Activated effector memory CD4-positive, alpha-beta T cell treated with Interleukin-2 at 50 U/mL for 16 hours (primary cell): Measurements from ENCODE around the gene OR9G4.

ENCODE experiments used
- DNase-seq: peaks from one replicate; pipeline ENCODE4 v3.0.0-alpha.2; 2020

OR9G4 gene

DNA sequence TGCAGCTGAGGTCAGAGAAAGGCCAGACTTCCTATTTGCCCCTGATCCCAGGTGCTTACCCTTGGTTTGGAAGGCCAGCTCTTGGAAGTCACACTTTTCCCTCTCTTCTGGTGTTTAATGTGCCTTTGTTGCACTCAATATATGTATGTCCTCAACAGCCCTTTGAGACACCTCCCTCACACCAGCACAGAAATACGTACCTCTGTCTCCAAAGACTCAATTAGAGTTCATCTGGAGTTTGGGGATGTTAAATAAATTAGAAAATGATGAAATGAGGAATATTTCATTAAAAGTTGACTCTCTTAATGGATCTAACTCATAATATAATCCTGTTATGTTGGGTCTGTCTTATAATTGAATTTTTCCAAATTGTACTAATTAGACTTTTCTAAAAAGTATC lies at the start of gene OR9G4:
OR9G4 (minus strand) TSS at position 101 of the 400 bp plus-strand sequence. CDS start 4,931 bp downstream, outside the sequence.
- DNase-seq = no peak

DNA sequence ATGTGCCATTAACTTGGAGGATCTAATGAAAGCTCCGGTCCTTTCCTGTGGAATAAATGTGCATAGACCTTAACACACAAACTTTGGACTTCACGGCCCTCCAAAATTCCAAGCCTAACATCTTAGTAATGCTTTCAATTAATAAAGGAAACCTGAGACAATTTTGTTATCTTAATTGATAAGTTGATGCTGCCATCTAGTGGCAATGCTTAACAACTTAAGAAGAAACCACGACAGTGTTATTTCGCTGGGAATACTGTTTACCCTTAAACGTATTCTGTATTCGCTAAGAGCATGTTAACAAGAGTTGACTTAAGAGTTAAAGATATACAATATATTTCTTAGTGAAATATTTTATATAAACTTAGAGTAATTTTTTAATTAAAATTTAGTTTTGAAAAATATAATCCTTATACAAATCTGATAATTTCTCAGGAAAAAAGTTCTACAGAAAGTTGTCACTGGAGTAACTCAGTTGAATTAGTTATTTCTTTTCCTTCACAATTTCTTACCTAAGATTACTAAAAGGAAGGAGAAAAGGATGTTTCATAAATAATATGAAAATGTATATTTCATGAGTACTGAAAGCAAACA lies 35.0 kb upstream of the OR9G4 start:
- no peak for DNase-seq

DNA sequence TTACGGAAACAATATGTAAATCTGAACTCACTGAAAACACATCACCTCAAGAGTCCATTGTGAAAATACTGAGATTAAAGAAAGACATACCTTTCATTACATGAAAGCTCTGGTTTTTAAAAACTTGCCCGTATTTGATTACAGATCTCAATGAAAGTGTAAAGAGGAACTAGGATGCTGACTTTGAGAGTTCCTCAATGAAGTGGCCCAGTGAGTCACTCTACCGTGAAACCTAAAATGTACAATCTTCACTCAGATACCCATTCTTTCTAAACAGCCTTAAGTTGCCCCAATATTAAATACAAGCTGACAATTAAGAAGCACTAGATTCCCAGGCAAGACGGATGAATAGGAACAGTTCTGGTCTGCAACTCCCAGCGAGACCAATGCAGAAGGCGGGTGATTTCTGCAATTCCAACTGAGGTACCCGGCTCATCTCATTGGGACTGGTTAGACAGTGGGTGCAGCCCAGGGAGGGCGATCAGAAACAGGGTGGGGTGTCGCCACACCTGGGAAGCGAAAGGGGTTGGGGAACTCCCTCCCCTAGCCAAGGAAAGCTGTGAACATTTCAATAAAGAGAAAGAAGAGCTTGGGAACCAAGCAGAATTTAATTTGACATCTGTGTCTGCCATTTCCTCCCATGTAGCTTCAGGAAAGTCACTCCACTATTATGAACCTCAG lies 33.8 kb upstream of the OR9G4 start:
- DNase-seq = no peak

DNA sequence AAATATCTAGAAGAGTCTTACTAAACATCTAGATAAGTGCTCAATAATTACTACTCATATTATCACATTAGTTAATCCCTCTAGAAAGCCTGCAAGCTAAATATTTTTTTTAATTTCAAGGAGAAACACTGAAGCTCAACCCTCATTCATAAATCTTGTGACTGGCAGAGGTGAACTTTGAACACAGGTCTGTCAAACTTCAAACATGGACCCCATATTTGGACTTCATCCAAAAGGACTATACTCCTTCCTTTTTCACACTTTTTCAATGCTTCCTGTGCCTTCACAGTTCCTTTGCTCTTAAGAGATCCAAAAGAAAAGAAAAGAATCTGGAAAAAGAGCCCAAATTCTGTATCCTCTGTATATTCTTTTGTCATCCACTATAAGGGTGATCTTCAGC lies 28.3 kb upstream of the OR9G4 start:
- DNase-seq = no peak

DNA sequence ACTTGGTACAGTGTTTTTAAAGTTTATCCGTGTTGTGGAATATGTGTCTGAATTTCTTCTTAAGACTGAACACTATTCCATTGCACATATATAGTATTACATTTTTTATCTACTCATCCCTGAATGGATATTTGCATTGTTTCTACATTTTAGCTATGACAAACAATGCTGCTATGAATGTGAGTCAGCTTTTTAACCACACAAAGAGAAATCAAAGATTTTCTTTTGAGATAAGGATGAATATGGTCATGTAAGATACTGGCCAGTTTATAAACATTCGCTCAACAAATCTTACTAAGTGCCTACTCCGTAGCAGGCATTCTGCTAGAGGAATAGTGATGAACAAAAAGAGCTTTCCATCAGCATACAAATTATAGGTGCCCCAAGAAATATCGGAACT lies 16.5 kb upstream of the OR9G4 start:
- no peak for DNase-seq

DNA sequence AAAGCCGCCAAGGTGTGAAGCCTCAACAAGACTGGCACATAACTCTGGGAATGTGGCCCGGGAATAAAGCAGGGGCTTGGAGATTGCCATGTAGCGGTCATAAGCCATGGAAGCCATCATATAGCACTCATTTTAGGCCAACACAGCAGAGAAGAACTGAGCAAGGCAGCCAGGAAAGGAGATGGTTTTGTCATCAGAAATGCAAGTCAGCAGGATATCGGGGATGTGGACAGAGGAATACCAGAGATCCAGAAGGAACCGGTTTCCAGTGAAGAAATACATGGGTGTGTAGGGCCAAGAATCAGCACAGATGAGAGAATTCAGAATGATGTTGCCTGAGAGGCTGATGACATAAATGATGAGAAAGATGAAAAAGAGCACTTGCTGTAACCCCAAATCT lies 3.0 kb upstream of the OR9G4 start:
- no peak for DNase-seq

DNA sequence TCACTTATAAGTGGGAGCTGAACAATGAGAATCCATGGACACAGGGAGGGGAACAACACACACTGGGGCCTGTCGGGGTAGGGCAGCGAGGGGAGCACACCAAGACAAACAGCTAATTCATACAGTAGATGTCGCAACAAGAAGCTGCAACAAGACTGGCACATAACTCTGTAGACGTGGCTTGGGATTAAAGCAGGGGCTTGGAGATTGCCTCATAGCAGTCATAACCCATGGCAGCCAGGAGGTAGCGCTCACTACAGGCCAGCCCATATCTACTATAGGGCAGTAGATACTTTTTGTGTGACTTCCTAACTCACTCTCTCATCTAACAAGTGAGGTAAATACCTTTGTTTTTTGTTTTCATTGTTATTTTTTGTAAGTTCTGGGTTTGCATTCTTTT lies 1.7 kb upstream of the OR9G4 start:
- DNase-seq = no peak

DNA sequence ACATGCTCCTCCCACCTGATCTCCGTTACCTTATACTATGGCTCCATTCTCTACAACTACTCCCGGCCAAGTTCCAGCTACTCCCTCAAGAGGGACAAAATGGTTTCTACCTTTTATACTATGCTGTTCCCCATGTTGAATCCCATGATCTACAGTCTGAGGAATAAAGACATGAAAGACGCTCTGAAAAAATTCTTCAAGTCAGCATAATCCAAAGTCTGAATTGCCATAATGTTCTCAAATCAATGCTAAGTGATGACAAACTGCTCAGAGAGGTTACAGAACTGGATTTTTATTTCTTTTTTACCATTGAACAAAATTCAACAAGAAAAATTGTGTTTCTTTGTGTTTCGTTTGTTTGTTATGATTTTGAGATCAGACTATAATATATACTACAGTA lies 7.6 kb downstream of the OR9G4 start:
- no peak for DNase-seq

DNA sequence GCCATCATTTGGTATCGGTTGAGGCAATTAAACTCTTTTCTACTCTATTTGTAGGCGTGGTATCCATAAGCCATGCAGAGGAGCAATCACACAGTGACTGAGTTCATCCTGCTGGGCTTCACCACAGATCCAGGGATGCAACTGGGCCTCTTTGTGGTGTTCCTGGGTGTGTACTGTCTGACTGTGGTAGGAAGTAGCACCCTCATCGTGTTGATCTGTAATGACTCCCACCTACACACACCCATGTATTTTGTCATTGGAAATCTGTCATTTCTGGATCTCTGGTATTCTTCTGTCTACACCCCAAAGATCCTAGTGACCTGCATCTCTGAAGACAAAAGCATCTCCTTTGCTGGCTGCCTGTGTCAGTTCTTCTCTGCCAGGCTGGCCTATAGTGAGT lies 8.4 kb downstream of the OR9G4 start:
- no peak for DNase-seq

DNA sequence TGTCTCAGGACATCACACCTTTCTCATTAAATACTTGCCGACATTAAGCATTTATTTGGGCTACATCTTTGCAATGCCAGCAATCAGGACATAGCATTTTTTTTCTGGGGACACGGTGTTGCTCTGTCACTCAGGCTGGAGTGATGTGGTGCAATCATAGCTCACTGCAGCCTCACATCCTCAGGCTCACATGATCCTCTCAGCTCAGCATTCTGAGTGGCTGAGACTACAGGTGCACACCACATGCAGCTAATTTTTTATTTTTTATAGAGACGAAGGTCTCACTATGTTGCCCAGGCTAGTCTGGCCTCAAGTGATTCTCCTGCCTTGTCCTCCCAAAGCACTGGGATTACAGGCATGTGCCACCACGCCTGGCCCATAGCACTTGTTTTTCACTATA lies 28.0 kb downstream of the OR9G4 start:
- DNase-seq = no peak

DNA sequence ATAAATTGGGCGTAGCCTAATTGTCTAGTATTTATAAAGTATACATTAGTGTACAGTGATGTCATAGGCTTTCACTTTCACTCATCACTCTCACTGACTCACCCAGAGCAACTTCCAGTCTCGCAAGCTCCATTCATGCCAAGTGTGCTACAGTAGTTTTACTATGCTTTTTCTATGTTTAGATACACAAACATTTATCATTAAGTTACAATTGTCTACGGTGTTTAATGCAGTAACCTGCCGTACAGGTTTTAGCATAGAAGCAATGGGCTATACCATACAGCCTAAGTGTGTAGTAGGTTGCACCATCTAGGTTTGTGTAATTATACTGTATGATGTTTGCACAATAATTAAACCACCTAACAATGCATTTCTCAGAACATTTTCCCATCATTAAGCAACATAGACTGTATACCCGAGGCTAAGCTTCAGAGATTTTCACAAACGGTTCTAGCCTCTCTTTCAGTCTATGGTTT lies 32.1 kb downstream of the OR9G4 start:
- no peak for DNase-seq

DNA sequence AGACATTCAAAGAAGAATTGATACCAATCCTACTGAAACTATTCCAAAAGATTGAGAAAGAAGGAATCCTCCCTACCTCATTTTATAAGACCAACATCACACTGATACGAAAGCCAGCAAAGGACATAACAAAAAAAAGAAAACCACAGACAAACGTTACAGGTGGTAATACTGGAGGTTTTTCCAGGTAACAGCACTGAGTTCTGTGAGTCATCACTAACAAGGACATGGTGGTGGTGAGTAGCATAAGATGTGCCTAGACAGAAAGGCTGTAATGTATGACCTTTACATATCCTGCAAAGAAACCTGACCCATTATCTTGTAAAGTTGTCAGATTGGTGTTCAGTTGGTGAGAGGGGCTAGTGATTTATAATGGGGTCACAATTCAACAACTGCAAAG lies 34.3 kb downstream of the OR9G4 start:
- no peak for DNase-seq

DNA sequence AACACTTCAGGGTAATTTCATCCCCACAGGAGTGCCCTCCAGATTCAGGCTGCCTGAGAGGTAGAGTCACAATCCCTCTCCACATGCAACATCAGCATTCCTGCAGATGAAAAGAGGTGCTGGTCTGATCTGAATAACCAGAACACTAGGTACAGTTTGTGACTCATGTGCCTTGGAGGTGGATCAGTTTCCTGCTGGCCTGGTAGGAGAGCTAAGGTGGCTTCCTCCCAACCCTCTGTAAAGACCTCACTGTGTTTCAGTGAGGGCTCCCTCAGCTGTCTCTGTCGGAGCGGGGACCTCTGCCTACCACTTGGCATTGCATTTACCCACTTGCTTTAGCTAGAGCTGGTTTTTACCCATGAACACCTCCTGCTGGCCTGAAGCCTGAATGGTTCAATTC lies 42.0 kb downstream of the OR9G4 start:
- DNase-seq = no peak

DNA sequence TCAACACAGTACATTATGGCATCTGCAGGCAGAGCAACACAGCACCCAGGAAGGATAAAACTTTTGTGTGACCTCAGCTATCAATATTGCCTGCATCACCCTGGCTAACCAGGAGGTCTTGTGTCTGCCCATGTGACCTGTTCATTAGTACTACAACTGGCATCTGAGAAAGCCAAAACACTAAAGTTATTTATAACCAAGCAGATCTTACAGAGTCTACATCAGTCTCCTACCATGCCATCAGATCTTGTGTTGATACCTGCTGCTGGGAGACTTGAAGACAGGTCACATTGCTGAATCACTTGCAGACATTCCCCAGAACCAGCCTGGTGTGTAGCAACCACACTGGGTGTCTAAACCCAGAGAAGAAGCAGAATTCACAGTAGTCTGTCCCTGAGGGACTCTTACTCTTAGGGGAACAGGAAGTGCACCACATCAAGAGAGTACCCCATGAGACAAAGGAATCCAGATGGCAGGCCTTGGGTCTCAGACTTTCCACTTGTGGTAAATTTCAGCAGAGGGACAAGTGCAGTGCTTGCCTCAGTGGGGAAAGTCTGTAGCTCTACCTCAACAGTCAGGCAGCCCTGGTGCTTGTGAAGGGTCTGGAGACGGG lies 42.6 kb downstream of the OR9G4 start:
- no peak for DNase-seq

DNA sequence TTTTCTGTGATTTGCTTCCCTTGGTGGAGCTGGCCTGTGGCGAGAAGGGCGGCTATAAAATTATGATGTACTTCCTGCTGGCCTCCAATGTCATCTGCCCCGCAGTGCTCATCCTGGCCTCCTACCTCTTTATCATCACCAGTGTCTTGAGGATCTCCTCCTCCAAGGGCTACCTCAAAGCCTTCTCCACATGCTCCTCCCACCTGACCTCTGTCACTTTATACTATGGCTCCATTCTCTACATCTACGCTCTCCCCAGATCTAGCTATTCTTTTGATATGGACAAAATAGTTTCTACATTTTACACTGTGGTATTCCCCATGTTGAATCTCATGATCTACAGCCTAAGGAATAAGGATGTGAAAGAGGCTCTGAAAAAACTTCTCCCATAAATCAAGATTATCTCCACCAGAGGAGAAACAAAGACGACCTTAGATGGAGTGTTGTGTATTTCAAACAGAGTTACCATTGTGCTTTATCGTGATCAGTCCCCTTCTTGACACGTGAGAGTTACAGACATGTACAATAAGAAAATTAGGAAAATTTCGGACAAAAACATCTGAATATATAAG lies 47.5 kb downstream of the OR9G4 start:
- DNase-seq = no peak

DNA sequence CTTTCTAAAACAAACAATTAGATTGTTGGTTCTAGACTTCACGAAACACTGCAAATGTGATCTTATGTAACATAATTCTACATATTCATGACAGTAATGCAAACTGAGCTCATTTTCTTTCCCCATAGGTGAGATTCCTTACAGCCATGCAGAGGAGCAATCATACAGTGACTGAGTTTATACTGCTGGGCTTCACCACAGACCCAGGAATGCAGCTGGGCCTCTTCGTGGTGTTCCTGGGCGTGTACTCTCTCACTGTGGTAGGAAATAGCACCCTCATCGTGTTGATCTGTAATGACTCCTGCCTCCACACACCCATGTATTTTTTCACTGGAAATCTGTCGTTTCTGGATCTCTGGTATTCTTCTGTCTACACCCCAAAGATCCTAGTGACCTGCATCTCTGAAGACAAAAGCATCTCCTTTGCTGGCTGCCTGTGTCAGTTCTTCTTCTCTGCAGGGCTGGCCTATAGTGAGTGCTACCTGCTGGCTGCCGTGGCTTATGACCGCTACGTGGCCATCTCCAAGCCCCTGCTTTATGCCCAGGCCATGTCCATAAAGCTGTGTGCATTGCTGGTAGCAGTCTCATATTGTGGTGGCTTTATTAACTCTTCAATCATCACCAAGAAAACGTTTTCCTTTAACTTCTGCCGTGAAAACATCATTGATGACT lies 48.1 kb downstream of the OR9G4 start:
- DNase-seq = no peak

DNA sequence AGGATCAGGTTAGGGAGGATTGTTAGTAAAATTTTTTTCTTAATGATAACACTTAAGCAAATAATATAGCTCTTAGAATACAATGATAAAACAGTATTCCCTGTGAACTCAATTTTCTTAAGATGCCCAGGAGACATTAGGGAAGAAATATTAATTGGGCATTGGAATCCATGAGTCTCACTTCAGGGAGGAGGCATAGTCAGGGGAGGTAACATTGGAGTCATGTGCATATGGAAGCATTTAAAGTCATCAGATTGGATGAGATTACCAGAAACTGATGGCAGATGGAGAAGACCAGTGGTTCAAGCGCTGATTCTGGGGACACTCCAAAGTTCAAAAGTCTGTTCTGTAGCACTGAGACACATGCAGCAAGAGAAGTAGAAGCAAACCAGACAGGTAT lies 49.7 kb downstream of the OR9G4 start, which contains the start of gene OR9G1:
OR9G1 (plus strand) TSS at position 301 of the 400 bp plus-strand sequence. CDS start 1,293 bp downstream, outside the sequence.
- no peak for DNase-seq

DNA sequence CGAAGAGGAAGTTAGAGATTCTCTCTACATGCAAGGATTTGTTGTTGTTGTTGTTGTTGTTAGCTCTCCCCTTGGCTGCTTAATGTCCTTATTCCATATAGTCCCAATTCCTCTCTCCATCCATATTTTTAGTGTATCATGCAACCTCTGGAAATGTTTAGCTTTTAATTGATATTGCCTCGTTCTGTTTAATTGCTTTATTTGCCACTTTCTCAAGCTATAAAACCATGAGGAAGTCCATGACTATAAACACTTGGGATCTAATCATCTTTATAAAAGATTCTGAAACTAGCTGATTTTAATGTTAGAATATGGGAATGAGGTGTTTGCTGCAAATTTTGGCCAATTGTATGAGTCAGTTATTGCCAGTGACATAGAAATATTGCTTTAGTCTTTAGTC lies 55.1 kb downstream of the OR9G4 start:
- no peak for DNase-seq
